ENCODE data around the gene ALPK3.

DNA sequence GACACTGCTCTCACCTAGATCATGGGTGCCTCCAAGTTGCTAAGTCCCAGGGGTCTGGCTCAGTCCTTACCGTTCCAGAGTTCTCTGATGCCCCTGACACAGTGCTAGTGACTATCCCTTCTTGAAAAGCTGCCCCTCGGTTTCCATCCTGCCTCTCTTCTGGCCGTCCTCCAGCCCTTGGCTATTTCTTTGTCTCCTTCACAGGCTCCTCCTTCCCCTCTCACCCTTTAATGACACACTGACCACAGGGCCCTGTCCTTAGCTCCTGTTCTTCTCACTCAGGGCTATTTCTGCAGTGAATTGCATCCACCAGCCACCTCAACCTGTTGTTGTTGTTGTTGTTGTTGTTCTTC lies 98.4 kb downstream of the ALPK3 start:
- no peak for TF ChIP-seq SP1 (IDR thresholded peaks at IDR 0.05; ENCODE audit: low read depth)
- TF ChIP-seq, protein P1, sequence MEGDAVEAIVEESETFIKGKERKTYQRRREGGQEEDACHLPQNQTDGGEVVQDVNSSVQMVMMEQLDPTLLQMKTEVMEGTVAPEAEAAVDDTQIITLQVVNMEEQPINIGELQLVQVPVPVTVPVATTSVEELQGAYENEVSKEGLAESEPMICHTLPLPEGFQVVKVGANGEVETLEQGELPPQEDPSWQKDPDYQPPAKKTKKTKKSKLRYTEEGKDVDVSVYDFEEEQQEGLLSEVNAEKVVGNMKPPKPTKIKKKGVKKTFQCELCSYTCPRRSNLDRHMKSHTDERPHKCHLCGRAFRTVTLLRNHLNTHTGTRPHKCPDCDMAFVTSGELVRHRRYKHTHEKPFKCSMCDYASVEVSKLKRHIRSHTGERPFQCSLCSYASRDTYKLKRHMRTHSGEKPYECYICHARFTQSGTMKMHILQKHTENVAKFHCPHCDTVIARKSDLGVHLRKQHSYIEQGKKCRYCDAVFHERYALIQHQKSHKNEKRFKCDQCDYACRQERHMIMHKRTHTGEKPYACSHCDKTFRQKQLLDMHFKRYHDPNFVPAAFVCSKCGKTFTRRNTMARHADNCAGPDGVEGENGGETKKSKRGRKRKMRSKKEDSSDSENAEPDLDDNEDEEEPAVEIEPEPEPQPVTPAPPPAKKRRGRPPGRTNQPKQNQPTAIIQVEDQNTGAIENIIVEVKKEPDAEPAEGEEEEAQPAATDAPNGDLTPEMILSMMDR (IDR thresholded peaks at IDR 0.05 in 2 of 3, conservative IDR thresholded peaks at IDR 0.05 in 1 of 3; ENCODE audit: borderline replicate concordance in 1 of 3, insufficient read depth in 1 of 3, low read depth in 2 of 3, low read length in 2 of 3): no peak
- TF ChIP-seq CBX3 (IDR thresholded peaks at IDR 0.05; ENCODE audit: low read depth): no peak
- TF ChIP-seq, protein P2, sequence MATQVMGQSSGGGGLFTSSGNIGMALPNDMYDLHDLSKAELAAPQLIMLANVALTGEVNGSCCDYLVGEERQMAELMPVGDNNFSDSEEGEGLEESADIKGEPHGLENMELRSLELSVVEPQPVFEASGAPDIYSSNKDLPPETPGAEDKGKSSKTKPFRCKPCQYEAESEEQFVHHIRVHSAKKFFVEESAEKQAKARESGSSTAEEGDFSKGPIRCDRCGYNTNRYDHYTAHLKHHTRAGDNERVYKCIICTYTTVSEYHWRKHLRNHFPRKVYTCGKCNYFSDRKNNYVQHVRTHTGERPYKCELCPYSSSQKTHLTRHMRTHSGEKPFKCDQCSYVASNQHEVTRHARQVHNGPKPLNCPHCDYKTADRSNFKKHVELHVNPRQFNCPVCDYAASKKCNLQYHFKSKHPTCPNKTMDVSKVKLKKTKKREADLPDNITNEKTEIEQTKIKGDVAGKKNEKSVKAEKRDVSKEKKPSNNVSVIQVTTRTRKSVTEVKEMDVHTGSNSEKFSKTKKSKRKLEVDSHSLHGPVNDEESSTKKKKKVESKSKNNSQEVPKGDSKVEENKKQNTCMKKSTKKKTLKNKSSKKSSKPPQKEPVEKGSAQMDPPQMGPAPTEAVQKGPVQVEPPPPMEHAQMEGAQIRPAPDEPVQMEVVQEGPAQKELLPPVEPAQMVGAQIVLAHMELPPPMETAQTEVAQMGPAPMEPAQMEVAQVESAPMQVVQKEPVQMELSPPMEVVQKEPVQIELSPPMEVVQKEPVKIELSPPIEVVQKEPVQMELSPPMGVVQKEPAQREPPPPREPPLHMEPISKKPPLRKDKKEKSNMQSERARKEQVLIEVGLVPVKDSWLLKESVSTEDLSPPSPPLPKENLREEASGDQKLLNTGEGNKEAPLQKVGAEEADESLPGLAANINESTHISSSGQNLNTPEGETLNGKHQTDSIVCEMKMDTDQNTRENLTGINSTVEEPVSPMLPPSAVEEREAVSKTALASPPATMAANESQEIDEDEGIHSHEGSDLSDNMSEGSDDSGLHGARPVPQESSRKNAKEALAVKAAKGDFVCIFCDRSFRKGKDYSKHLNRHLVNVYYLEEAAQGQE (IDR thresholded peaks at IDR 0.05; ENCODE audit: low read depth): no peak
- TF ChIP-seq FOSL1 (IDR thresholded peaks at IDR 0.05; ENCODE audit: low read depth): no peak
- no peak for TF ChIP-seq ZNF274 (IDR thresholded peaks at IDR 0.05; ENCODE audit: low read depth, low read length)
- TF ChIP-seq EZH2 (IDR thresholded peaks at IDR 0.05): no peak
- TF ChIP-seq POLR2A (IDR thresholded peaks at IDR 0.05; ENCODE audit: borderline replicate concordance, extremely low read depth, insufficient read depth, insufficient read length): no peak
- TF ChIP-seq YY1 (IDR thresholded peaks at IDR 0.05; ENCODE audit: extremely low read depth, insufficient replicate concordance, low read depth, low read length): no peak
- TF ChIP-seq, protein P3, sequence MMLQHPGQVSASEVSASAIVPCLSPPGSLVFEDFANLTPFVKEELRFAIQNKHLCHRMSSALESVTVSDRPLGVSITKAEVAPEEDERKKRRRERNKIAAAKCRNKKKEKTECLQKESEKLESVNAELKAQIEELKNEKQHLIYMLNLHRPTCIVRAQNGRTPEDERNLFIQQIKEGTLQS (IDR thresholded peaks at IDR 0.05): no peak
- TF ChIP-seq EZH2phosphoT487 (IDR thresholded peaks at IDR 0.05; ENCODE audit: borderline replicate concordance): no peak
- TF ChIP-seq, protein P4, sequence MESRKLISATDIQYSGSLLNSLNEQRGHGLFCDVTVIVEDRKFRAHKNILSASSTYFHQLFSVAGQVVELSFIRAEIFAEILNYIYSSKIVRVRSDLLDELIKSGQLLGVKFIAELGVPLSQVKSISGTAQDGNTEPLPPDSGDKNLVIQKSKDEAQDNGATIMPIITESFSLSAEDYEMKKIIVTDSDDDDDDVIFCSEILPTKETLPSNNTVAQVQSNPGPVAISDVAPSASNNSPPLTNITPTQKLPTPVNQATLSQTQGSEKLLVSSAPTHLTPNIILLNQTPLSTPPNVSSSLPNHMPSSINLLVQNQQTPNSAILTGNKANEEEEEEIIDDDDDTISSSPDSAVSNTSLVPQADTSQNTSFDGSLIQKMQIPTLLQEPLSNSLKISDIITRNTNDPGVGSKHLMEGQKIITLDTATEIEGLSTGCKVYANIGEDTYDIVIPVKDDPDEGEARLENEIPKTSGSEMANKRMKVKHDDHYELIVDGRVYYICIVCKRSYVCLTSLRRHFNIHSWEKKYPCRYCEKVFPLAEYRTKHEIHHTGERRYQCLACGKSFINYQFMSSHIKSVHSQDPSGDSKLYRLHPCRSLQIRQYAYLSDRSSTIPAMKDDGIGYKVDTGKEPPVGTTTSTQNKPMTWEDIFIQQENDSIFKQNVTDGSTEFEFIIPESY (IDR thresholded peaks at IDR 0.05; ENCODE audit: extremely low read depth, insufficient replicate concordance, low read length): no peak
